GM19023 (cell line): ENCODE measurements around the gene HIGD1A.
"Not testable (repeated sequence)": the region's sequence is repeated elsewhere in the genome, so short reads cannot be mapped to it uniquely, and the experiment has no call there.

Experiments used
- ATAC-seq: cut with Tn5 transposase; IDR thresholded peaks from one replicate; pipeline ENCODE4 v1.9.1; 2021; ENCODE audit warnings: mild to moderate bottlenecking, moderate library complexity; ENCODE audit not compliant: unreplicated experiment

The HIGD1A gene

DNA sequence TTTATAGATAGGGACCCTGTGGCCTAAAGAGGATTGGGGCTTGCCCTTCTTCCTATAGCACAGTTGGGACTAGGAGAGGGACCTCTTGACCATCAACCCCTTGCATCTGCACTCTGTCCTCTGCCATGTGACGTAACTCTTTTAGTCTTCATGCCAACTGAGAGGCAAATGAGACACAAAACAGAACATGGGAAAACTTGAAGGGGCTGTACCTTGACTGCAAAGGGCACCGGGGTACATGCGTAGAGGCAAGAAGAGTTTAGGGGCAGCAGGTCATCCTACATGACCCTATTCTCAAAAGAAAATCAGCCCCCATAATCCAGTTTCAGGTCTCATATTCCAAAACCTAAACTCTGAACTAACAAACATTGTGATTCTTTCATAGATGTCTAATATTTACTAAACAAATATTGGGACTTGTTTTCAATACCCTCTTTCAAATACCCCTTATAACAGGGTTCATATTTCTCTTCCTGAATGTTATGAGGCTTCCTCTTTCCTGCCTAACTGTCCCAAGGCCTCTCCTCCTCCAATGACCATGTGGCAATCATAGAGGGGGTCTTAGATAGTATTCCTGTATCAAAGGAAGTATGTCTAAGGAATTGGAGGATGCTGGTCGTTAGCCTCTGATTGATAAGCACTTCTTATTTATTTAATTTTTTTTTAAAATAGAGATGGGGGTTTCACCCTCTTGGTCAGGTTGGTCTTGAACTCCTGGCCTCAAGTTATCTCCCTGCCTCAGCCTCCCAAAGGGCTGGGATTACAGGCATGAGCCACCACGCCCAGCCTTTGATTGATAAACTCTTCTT, 25.5 kb upstream of the HIGD1A start:
- ATAC-seq: no peak

DNA sequence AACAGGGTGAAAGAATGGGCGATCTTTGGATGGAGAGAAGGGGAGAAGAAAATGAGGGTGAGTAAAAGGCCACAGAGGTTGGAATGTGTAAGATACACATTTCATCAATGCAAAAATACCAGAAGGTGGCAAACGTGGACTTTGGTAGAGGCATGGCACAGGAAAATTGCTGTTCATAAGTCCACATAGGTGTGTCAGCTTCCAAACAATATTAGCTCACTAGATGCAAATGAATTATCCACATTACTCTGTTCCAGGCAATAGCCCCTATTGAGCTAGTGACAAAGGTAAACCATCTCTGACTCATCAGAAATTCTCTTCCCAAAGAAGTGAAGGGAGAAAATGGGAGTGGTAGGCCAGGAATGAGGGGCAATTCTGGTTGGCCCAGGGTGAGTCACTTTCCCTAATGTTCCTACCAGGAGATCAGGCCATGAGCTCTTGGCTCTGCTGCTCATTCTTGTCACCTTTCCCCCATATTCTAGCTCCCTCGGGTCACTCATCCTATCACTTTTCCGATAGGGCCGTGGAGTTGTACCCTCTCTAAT, 24.9 kb upstream of the HIGD1A start:
- no peak for ATAC-seq

DNA sequence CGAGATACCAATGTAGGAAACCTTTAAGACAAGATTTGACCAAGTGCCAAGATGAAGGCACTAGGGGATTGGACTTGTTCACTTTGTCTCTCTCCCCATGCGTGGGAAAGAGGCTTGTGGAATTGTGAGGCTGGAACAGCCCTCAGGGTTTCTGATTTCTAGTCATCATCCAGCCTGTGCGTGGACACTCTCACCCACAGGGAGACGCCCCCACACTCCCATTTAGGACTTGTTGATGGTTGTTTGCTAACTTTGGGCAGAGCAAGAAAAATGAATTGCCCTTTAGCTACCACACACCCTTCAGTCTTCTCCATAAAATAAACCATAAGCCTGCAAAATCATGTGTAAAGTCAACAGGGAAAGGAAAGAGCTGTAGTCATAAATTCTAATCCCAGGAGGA, 23.4 kb upstream of the HIGD1A start:
- no peak for ATAC-seq

DNA sequence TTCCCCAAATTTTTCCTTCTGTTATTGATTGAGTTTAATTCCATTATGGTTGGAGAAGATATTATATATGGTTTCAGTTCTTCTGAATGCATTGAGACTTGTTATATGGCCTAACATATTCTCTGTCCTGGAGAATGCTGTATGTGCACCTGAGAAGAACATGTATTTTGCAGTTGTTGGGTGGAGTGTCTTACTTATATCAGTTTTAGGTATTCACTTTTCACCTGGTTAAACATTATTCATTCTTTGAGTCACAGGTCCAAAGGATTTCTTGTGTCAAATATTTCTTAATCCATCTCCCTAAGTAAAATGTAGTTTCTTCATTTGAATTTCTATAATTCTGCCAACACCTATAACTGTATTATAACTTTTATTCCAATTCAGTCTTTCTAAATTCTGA, 22.7 kb upstream of the HIGD1A start:
- no peak for ATAC-seq

DNA sequence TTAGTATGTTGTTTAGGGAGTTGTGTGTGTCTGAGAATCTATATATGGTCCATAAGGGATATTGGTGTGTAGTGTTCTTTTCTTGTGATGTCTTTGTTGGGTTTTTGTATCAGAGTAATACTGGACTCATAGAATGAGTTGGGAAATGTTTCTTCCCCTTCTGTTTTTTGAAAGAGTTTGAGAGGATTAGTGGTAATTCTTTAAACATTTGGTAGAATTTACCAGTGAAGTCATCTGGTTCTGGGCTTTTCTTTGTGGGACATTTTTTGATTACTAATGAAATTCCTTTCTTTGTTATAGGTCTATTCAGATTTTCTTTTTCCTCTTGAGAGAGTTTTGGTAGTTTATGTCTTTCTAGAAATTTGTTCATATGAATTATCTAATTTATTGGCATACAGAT, 21.9 kb upstream of the HIGD1A start:
- ATAC-seq: no peak

DNA sequence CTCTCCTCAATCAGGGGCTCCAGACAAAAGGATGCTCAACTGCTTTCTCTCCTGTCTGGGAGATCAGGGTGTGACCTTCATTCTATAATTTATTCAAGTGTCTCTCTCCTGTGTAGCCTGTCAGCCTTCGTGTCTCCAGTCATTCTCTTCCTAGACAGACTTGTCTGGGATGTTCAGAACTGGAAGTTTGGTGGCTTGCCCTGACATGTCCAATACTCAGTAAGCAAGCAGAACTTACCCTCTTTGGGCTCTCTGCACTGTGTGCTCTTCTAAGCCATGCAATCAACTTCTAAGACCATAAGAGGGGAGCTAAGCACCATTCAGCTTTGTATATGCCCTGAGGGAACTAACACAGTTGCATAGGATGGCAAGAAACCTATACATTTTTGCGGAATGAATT, 19.1 kb upstream of the HIGD1A start:
- no peak for ATAC-seq

DNA sequence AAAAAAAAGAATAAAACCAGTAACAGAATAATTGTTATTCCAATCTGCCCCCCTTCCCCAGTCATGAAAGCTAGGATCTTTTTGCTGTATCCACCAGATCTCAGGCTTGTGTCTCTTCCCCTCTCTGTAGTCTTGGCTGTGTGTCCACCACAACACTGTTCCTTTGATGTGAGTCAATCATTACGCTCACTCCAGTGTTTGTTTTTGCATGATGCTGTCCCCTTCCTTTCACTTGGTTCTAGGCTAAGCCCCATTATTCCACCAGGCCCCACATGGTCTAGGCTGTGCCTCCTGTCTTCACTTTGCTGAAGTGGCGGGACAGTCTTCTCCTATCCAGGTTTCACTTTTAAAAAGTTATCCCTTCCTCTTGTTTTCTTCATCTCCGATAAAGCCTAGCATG, 18.5 kb upstream of the HIGD1A start:
- ATAC-seq: no peak

DNA sequence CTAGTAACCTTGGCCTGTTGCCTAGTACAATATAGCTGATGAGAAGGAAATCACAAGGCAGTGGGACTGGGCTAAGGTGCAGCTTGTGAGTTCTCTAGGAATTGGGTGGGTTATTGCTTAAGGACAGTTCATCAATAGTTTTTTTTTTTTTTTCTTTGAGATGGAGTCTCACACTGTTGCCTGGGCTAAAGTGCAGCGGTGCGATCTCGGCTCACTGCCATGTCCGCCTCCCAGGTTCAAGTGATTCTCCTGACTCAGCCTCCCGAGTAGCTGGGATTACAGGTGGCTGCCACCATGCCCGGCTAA, 16.4 kb upstream of the HIGD1A start:
- ATAC-seq: no peak

DNA sequence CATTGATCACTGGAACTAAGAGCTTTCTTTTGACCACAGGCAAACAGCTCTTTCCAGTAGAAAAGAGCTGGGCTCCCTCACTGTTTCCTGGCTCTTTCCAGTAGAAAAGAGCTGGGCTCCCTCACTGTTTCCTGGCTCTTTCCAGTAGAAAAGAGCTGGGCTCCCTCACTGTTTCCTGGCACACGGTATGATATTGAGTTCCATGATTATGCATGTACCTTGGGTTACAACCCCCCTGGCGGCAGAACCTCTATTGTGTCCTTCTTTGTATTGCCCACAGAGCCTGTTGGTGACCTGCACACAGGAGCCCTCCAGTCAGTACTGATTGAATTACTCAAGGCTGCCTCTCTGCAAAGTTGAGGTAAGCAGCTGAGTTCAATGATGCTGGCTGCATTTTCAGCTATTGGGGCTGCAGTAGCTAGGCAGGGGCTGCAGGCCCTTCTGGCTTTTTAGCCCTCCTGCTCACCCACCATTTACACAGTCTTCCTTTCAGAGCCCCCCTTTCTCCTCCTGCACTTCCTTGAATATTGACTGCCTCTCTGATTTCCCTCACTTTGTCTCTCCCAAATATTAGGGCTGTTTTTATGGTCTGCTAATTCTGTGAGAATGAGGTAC, 15.2 kb upstream of the HIGD1A start:
- ATAC-seq: no peak

DNA sequence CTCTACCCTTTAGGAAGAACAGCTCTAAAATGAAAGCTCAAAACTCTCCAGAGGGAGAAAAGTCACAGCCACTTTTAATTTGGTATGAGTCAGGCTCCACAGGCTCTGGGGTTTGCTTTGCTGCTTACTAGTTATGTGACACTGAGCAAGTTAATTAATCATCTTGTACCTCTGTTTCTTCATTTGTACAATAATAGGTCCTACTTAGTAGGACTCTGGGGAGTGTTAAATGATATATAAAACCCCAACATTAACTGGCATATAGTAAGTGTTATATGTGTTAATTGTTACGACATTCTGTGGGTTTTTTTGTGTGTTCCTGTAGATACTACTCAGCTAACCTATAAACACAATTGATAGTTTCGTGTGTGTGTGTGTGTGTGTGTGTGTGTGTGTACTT, 11.5 kb upstream of the HIGD1A start:
- ATAC-seq: no peak

DNA sequence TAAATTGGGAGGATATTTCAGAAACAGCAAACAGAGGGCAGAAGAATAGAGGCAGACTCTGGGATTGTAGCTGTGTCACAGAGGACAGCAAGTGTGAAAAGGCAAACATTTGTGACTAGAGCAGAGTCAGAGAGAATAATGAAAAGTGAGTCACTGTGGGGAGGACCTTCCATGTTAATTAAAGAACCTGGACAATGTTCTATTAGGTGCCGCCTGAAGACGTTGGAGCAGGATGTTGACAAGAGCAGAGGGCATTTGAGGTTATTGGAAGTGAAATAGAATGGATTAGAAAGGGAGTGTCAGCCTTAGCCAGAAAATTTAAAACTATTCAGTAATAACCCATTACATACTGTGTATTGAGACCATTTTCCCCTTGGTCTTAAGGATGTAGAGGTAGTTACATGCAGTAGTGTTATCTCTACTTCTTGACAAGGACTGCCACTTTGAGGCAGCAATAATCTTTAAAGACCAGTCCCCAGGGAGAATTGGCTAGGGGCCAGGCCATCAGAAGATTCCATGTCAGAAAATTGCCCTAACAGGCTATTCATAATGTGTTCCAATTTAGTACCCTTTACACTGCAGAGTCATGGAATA, 10.7 kb upstream of the HIGD1A start:
- ATAC-seq: no peak

DNA sequence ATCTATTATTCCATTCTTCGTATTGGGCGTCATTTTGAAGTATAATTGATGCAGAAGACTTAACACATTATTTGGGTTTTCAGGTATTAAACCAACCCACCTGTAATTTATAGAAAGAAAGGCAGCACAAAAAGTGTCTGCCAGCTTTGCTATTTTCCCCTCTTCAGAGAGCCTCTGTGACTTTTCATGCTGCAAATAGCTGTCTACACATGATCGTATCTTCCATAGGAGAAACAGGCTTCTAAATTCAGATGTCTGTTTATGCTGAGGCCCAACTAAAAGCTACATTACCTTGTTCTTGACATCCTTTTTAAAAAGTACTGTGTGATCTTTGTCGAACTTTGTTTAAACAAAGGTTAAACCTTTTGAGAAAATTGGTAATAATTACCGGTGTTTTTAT, 10.0 kb upstream of the HIGD1A start:
- ATAC-seq: no peak

DNA sequence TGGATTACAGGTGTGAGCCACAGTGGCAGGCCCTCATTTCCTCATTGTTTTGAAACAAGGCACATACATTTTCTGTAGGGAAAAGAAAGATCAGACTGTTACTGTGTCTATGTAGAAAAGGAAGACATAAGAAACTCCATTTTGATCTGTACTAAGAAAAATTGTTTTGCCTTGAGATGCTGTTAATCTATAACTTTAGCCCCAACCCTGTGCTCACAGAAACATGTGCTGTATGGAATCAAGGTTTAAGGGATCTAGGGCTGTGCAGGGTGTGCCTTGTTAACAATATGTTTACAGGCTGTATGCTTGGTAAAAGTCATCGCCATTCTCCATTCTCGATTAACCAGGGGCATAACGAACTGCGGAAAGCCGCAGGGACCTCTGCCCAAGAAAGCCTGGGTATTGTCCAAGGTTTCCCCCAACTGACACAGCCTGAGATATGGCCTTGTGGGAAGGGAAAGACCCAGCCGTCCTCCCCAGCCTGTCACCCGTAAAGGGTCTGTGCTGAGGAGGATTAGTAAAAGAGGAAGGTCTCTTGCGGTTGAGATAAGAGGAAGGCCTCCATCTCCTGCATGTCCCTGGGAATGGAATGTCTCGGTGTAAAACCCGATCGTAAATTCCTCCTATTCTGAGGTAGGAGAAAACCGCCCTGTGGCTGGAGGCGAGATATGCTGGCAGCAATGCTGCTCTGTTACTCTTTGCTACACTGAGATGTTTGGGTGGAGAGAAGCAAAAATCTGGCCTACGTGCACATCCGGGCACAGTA, 7.0 kb upstream of the HIGD1A start:
- not testable (repeated sequence) for ATAC-seq

DNA sequence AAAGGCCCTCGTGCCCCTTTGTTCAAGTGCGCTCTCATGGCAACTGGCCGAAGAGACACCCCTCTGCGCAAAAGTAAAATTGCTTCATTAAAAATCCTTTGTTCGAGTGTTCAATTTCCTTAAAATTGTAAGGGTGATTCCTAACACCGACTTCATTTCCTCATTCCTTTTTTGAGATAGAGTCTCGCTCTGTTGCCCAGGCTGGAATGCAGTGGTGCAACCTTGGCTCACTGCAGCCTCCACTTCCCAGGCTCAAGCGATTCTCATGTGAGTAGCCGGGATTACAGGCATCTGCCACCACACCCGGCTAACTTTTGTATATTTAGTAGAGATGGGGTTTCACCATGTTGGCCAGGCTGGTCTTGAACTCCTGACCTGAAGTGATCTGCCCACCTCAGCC, 6.4 kb upstream of the HIGD1A start:
- not testable (repeated sequence) for ATAC-seq

DNA sequence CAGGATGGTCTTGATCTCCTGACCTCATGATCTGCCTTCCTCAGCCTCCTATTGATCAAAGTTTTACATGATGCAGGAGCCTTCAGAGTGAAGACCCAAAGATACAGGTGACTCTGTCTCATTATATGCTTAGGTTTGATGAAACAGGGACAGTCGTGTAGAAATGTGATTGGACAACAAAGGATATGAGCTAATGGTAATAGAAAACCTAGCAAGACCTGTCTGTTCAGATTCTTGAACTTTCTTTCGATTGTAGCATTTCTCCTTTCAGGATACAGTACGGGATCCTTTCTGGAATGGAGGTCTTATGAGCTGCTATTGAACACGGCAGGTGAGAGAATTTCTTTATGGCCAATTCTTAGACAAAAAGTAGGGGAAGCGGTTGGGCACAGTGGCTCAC, 4.9 kb upstream of the HIGD1A start, which contains the start of gene ACKR2:
ACKR2 (plus strand) TSS at position 244 of the 400 bp plus-strand sequence. CDS start 55,058 bp downstream, outside the sequence.
- no peak for ATAC-seq

DNA sequence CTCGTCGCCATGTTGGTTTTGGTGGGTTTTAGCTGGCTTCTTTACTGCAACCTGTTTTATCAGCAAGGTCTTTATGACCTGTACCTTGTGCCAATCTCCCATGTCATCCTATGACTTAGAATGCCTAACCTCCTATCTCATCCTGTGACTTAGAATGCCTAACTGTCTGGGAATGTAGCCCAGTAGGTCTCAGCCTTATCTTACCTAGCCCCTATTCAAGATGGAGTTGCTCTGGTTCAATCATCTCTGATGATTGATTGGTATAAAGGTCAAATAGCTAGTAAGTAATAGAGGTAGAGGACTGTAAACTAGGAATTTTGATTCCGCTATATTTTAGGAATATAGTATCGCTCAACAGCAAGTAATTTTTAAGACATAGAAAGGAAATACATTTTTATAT, 3.6 kb upstream of the HIGD1A start:
- no peak for ATAC-seq

DNA sequence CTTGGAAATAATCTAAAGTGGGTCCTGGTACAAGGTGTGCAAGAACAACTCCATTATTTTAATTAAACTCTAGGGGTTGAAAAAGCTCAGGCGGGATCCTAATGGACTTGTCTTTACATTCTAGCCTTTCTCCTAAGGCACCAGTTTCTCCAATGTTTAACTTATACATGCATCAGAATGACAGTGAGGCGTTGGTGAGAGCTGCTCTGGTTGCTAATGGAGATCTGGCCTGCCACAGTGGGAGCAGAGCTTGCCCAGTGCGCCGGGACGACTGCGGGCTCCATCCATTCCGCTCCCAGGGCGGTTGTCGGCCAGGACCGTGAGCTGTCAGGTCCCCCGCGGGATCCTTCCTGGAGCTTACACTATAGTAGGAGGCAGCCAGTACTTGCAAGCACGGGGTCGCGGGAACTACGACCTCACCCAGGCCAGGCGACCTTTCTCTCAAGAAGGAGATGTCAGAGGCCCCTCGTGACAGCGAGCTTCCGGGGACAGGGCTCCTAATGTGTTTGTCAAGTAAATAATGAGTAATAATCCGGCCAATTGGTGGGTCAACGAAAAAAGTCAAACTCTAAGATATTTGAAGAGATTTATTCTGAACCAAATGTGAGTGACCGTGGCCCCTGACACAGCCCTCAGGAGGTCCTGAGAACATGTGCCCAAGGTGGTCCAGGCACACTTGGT, 991 bp upstream of the HIGD1A start:
- ATAC-seq: no peak

DNA sequence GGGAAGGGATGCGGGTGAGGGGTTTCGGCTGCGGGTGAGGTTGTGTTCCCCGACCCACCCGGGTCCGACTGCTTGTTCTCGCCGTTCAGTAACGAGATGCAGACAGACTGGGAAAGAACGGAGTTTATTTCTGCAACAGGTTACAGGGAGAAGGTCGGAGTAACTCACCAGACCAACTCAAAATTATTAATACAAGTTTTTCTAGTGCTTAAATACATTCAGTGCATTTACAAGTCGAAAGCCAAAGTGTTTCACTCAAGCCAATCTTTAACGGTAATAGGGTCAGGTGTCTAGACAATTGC, 492 bp upstream of the HIGD1A start:
- peak; percentile 12 for ATAC-seq

DNA sequence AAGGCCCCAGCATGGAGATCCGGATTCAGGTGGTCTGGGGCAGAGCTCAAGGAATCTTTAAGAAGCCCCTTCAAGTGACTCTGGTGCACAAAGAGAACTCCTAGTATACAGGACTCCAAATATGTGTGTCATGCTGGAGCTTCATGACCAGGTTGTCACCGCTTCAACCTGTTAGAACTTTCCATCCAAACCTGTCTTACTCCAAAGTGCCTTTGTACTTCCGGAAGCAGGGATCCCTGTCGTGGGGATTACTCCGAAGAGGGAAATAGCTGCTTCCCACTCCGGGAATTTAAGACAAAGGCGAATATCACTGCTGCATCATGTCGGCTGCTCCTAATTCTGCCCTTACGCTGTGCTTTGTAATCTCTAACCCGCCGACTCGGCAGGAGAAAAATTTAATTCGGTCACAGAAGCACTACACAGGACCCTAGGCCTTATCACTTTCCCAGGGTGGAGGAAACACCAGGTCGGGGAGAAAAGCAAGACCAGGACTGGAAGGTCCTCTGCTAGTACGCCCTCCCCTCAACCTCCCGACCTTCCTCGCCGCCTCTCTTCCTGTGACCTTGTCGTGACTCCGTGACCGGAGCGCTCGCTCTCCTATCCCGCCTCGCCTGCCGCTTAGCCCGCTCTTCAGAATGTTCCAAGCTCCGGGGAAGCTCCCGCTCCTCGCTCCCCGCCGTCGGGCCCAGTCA, 730 bp downstream of the HIGD1A start:
- peak; percentile 40 for ATAC-seq

DNA sequence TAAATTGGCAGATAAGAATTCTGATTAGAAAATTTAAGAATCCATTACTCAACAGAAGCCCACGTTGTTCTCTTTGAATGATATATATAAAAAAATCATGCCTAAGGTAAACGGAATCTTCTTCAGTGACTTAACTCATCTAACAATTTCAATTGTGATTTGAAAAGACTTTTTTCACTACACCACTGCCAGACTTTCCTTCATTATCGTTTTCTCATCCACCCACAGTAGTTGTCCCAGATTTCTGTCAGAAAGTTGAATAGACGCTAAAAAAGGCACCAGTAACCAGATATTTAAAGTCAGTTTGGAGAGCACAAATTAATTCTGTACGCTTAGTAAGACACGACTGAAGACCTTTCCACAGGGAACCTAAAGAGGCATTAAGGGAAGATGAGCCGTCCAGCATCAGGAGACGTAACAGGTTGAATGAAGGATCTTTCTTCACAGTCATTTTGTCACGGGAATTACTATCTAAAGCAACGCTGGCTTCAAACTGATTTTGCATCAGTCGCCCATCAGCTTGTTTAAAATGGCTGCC, 1.3 kb downstream of the HIGD1A start:
- no peak for ATAC-seq
